ENCODE data around the gene SGTA. TPM values are rescaled to one million over a fixed set of nuclear protein-coding genes. Genes with fewer than 3 reads are reported as not detected.
"Not testable (repeated sequence)": the region's sequence is repeated elsewhere in the genome, so short reads cannot be mapped to it uniquely, and the experiment has no call there.

Gene SGTA
- total RNA-seq, 2 experiments from 2014 or later: 49.3 to 58.6 TPM

DNA sequence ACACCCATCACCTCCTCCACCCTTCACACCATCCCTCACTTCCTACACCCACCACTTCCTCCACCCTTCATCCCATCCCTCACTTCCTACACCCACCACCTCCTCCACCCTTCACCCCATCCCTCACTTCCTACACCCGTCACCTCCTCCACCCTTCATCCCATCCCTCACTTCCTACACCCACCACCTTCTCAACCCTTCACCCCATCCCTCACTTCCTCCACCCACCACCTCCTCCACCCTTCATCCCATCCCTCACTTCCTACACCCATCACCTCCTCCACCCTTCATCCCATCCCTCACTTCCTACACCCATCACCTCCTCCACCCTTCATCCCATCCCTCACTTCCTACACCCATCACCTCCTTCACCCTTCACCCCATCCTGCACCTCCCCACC lies 69.0 kb downstream of the SGTA start:
- DNase-seq; CTCF ChIA-PET; H3K36me3 Mint-ChIP-seq; H3K4me1 Mint-ChIP-seq; H3K9me3 Mint-ChIP-seq (ENCODE audit: low read depth); H3K27ac Mint-ChIP-seq; ATAC-seq; H3K4me3 Mint-ChIP-seq; H3K27me3 Mint-ChIP-seq: not testable (repeated sequence)

DNA sequence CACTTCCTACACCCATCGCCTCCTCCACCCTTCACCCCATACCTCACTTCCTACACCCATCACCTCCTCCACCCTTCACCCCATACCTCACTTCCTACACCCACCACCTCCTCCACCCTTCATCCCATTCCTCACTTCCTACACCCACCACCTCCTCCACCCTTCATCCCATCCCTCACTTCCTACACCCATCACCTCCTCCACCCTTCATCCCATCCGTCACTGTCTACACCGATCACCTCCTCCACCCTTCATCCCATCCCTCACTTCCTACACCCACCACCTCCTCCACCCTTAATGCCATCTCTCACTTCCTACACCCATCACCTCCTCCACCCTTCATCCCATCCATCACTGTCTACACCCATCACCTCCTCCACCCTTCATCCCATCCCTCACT lies 69.9 kb downstream of the SGTA start:
- H3K36me3 Mint-ChIP-seq; H3K9me3 Mint-ChIP-seq (ENCODE audit: low read depth); H3K4me3 Mint-ChIP-seq; ATAC-seq; H3K27ac Mint-ChIP-seq; H3K27me3 Mint-ChIP-seq; DNase-seq; H3K4me1 Mint-ChIP-seq; CTCF ChIA-PET: not testable (repeated sequence)

DNA sequence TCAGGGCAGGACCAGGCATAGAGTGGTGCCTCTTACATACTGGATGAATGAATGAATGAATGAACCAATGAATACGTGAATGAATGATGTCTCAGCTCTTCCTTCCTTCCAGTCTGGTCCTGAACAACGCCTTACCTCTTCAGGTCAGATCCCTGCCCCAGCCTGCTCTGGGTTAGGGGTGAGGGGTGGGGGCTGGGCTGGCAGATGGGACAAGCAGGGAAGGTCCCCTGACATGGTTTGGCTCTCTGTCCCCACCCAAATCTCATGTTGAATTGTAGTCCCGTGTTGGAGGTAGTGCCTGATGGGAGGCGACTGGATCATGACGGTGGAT lies 71.2 kb downstream of the SGTA start:
- H3K4me3 Mint-ChIP-seq: no peak overlapping the region
- ATAC-seq (no peak), DNase-seq (no peak)
- CTCF ChIA-PET: no interaction called here
- H3K4me1 Mint-ChIP-seq: peaks cover 3% of the 10 kb centered on the region
- peaks cover 3% of the 10 kb centered on the region for H3K36me3 Mint-ChIP-seq
- H3K9me3 Mint-ChIP-seq (ENCODE audit: low read depth): peaks cover 10% of the 10 kb centered on the region
- H3K27ac Mint-ChIP-seq: no peak overlapping the region
- no peaks in the 10 kb centered on the region for H3K27me3 Mint-ChIP-seq

DNA sequence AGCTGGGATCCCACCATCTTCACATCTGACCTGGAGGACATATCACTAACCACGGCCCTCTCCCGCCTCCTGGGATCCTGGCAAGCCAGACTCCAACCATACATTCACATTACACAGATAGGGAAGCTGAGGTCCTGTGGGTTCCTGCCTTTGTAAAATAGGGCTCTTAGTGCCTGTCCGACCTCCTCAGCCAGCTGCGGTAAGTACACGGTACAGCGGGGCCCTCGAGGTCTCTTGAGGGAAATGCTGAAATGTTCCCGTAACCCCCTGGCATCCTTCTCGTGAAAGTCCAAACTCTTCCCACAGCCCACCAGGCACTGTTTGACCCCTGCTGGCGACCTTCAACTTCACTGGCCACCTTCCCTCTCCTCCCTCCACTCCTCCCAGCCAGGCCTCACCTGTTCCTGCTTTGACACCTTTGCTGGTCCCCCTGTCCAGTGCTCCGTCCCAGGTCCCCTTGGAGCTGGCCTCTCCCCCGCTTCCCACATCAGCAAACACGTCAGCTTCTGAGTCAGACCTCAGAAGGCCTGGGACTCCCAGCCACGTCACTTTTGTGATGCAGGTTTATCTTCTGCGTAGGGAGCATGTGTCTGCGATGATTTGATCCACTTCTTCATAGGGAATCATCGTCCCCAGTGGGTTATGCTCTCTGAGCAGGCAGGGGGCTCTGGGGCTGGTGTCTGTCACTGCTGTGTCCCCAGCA lies 71.8 kb downstream of the SGTA start:
- no peak for ATAC-seq

DNA sequence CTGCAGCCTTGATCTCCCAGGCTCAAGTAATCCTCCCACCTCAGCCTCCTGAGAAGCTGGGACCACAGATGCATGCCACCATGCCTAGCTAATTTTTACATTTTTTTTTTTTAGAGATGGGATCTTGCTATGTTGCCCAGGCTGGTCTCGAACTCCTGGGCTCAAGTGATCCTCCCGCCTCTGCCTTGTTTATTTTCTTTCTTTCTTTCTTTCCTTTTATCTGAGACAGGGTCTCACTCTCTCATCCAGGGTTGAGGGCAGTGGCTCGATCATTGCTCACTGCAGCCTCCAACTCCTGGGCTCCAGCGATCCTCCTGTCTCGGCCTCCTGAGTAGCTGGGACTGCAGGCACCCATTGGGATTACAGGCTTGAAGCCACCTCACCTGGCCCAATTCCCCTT lies 76.8 kb downstream of the SGTA start:
- no peak overlapping the region for H3K4me3 Mint-ChIP-seq

More for the DNA sequence above, 71.8 kb downstream of the SGTA start:
- no peak for DNase-seq
- H3K27ac Mint-ChIP-seq: no peak overlapping the region
- H3K4me1 Mint-ChIP-seq: peaks cover 3% of the 10 kb centered on the region
- H3K27me3 Mint-ChIP-seq: no peaks in the 10 kb centered on the region
- no peak overlapping the region for H3K4me3 Mint-ChIP-seq
- CTCF ChIA-PET: interaction anchor here (0.7 to 1.1 kb wide), 2 partner anchors 12 to 63 kb away, joined by 3 read pairs; no protein-coding TSS in a partner anchor
- peaks cover 3% of the 10 kb centered on the region for H3K36me3 Mint-ChIP-seq
- peaks cover 10% of the 10 kb centered on the region for H3K9me3 Mint-ChIP-seq (ENCODE audit: low read depth)

More for the DNA sequence above, 76.8 kb downstream of the SGTA start:
- H3K9me3 Mint-ChIP-seq (ENCODE audit: low read depth): no peaks in the 10 kb centered on the region
- CTCF ChIA-PET: no interaction called here
- H3K27ac Mint-ChIP-seq: no peak overlapping the region
- DNase-seq (no peak), ATAC-seq (no peak)
- H3K36me3 Mint-ChIP-seq: no peaks in the 10 kb centered on the region
- H3K4me1 Mint-ChIP-seq: peaks cover 6% of the 10 kb centered on the region
- H3K27me3 Mint-ChIP-seq: peaks cover 5% of the 10 kb centered on the region

Other genes with a start within 250 kb of the SGTA start
- not detected for gene GNG7, start 80.6 kb downstream of the SGTA start, total RNA-seq
- not detected for gene DIRAS1, start 61.9 kb downstream of the SGTA start, total RNA-seq
- 10 to 100 TPM; 36.9 to 41.3 TPM for gene SLC39A3, start 43.3 kb downstream of the SGTA start, total RNA-seq
- gene THOP1, start 2.2 kb upstream of the SGTA start, total RNA-seq: 100 to 1,000 TPM; 138 to 139 TPM
- gene ZNF554, start 36.6 kb upstream of the SGTA start, total RNA-seq: 1 to 10 TPM; 1.1 to 1.6 TPM
- gene ZNF555, start 58.2 kb upstream of the SGTA start, total RNA-seq: 1 to 10 TPM; 2.5 to 3.1 TPM
- gene ZNF556, start 84.1 kb upstream of the SGTA start, total RNA-seq: not detected
- 1 to 10 TPM; 4.5 to 4.6 TPM for gene ZNF57, start 117.7 kb upstream of the SGTA start, total RNA-seq
- gene ZNF77, start 161.7 kb upstream of the SGTA start, total RNA-seq: 1 to 10 TPM; 4.1 to 4.9 TPM
- 1 to 10 TPM; 1.9 to 3.2 TPM for gene TLE6, start 194.3 kb upstream of the SGTA start, total RNA-seq
- gene TLE2, start 246.0 kb upstream of the SGTA start, total RNA-seq: 1 to 10 TPM in 1 of 2 experiments, under 1 TPM in 1; 0.47 to 1.0 TPM

Data from activated CD8-positive, alpha-beta memory T cell treated with anti-CD3 and anti-CD28 coated beads, Interleukin-2, amount 10 ng/mL, durations not matched to agents 7 days and 5 days (primary cell).